RCC 7860 (cell line): ENCODE data around the gene SYNPO.

Source experiments
- DNase-seq: peaks from one replicate; pipeline ENCODE4 v3.0.0-alpha.2; 2015; ENCODE audit warnings: low spot score
- FAIRE-seq: peaks from 2 replicates; lab custom pipeline; 2012; peaks lifted over from hg19 to GRCh38; lab: Jason Lieb, UNC

SYNPO gene

GRCh38 chr5:150607105-150607504 lies 33.4 kb upstream of the SYNPO start:
- FAIRE-seq (no peak), DNase-seq (no peak)

GRCh38 chr5:150607991-150608390 lies 32.5 kb upstream of the SYNPO start:
- FAIRE-seq, result no peak
- DNase-seq, result no peak

GRCh38 chr5:150608991-150609390 lies 31.5 kb upstream of the SYNPO start:
- no peak for DNase-seq
- FAIRE-seq, result no peak

GRCh38 chr5:150609843-150610584 lies 30.4 kb upstream of the SYNPO start:
- FAIRE-seq (no peak), DNase-seq (no peak)

DNA sequence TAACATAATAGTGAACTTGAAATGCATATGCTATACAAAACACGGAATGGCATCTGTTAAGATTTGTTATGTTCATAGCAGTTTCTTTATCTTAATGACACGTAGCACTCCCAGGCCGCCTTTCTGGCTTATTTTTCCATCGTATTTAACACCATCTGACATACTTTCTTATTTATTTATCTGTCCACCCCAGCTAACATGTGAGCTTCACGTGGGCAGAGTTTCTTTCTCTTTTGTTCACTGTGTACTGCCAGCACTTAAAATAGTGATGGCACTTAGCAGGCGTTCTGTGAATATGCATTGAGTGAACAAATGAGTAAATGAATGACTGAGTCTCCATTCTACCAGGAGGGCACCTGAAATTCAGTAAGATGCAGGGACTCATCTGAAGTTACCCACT lies 29.4 kb upstream of the SYNPO start:
- no peak for DNase-seq
- no peak for FAIRE-seq

GRCh38 chr5:150612405-150612804 lies 28.1 kb upstream of the SYNPO start:
- no peak for DNase-seq

GRCh38 chr5:150612905-150613670 lies 27.4 kb upstream of the SYNPO start:
- no peak for FAIRE-seq
- DNase-seq, result no peak

More at GRCh38 chr5:150612405-150612804, 28.1 kb upstream of the SYNPO start:
- FAIRE-seq, result no peak

GRCh38 chr5:150613991-150614660 lies 26.3 kb upstream of the SYNPO start:
- no peak for FAIRE-seq

DNA sequence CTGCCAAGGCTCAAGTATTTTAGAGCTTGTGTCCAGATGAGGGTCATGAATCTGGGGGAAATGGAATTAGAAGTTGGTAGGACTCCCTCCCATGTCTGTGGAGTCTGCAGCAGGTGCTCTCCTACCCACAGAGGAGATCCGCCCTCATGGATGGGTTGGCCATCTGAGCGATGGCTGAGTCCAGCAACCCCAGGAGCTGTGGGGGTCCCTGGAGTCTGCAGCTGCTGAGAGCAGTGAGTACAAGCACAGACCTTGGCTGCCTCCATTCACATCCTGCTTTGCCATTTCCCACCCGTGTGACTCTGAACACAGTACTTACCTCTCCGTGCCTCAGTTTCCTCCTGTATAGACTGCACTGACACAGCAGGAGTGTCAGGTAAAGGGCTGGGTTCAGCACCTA lies 25.8 kb upstream of the SYNPO start:
- no peak for FAIRE-seq
- DNase-seq, result no peak

More at GRCh38 chr5:150613991-150614660, 26.3 kb upstream of the SYNPO start:
- DNase-seq, result no peak

- DNase-seq (no peak), FAIRE-seq (no peak)
Measured at GRCh38 chr5:150615141-150615699, 25.2 kb upstream of the SYNPO start.

GRCh38 chr5:150616024-150616470 lies 24.4 kb upstream of the SYNPO start:
- FAIRE-seq, result peak; percentile 63
- peak; percentile 38 for DNase-seq

DNA sequence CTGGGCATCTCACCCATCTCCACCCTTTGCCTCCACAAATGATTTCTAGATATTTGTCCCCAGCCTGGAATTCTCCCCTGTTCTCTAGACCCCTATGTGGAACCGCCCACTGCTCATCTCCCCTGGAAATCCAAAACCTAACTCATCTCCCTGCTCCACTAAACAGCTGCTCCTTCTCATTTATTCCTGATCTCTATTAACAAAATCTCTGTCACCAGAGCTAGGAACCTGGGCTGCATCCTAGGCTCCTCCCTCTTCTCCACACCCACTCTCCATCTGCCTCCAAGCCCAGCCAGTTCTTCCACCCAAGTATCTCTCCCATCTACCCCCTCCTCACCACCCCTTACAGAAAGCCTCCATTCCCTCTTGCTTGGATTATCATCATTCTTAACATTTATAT lies 24.0 kb upstream of the SYNPO start:
- DNase-seq (no peak), FAIRE-seq (no peak)

DNA sequence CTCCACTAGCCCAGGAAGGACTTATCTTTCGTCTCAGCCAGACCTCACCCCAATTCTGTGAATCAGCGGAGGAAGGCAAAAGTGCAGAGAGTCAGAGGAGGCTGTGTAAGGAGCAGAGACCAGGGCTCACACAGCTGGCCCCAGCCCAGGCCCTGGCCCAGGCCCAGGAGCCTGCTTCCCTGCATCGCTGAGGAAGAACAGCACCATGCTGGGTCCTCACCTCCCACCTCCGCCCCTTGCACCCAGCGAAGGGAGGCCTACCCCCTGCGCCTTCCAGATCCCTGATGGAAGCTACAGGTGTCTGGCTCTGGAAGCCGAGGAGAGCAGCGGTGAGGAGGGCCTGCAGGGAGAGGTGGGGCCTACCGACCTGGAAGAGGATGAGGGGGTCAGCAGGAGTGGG lies 22.3 kb upstream of the SYNPO start:
- DNase-seq (no peak), FAIRE-seq (no peak)

DNA sequence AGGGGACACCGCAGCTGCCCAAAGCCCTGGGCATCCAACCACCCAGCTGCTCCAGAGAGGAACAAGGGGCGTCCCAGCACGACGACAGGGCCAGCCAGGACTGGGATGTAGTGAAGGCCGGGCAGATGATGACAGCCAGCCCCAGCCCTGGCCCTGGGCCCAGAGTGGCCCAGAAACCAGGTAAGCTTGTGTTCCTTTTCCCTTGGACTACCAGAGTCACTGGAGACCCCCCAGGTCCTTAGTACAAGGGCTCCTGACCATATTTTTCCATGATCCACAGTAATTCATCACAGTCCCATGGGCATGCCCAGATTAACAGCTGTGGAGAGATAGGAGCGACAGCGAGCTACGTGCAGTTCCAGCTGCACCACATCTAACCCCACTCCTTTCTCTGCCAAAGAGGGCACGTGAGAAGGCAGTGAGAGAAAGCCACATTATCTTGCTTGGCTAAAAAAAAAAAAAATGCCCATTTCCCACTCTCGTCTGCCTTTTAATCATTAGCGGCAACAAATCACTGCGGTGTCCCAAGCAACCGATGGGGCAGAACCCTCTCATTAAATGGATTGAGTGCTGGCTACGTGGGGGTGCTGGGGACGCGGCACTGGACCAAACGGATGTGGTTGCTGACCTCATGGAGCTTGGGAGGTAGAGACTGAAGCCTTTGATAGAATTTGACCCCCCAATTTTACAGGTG lies 21.7 kb upstream of the SYNPO start:
- FAIRE-seq (peak; percentile 99), DNase-seq (peak; percentile 94)

- FAIRE-seq, result no peak
Measured at GRCh38 chr5:150619359-150620230, 20.9 kb upstream of the SYNPO start.

DNA sequence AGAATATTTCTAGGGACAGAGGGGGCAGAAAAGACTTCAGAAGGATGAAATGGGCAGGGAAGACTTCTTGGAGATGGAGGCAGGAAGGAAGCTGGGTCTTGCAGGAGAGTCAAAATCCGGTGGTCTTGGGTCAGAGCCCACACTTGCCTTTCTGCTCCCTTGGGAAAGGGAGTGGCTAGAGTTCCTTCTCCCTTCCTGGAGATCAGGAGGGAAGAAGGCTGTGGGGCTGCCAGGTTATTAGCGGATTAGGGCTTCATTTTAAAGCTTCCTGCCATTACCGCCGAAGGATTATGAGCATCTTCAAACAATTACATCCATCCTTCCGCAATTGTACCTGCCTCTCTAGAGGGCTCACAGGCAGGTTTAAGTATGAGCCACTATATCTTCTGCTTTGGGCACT lies 19.2 kb upstream of the SYNPO start:
- DNase-seq (no peak), FAIRE-seq (no peak)

More at GRCh38 chr5:150619359-150620230, 20.9 kb upstream of the SYNPO start:
- DNase-seq, result peak; percentile 88

DNA sequence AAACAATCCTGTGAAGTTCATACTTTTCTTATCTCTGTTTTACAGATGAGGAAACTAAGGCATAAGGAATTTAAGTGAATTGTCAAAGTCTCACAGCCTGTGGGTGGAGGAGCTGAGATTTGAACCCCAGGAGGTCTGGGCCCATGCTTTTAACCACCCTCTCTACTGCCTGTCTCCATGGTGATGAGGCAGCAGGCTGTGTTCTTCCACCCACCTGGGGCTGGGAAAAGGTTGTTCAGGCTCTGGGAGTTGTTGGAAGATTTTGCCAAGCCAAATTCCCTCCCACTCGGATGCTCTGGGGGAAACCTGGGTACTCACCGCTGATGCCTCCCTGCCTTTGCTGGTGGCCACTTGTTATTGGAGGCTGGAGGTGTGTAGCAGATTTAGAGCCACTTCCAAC lies 18.3 kb upstream of the SYNPO start:
- no peak for FAIRE-seq
- DNase-seq, result no peak

DNA sequence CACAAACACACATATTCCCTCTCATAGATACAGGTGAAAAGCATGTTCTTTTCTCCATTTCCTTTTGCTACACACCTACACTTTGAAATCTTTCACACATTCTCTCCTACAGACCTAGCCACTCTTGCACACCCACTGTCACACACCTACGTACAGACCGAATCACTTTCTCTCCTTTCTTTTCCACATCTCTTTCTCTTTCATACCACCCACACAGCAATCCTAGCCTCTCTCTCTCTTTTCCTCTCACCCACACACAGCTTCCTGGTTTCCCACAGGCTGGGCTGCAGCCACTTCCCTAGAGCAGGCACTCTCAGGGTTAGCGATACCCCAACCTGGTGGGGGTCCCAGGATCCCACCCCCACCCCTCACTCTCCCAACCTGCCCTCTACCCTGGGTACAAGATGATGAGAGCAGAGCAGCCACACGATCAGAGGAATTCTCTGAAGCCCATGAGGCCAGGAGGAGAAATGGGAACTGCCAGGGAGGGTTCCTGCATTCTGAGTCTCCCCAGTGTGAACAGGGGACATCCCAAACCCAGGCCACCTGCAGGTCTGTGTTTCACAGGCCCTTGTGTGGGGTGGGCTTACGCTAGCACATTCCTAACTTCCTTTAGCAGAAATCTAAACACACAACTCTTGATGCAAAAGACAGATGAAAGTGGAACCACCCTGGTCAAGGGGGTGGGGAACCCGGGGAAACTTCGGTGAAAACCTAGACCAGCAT lies 17.1 kb upstream of the SYNPO start:
- FAIRE-seq (no peak), DNase-seq (no peak)

- FAIRE-seq, result no peak
- no peak for DNase-seq
Measured at GRCh38 chr5:150623878-150624216, 16.6 kb upstream of the SYNPO start.
